ENCODE measurements around the gene ELF5. TPM values are rescaled to one million over a fixed set of nuclear protein-coding genes. Genes with fewer than 3 reads are reported as not detected.

ELF5 gene
- total RNA-seq, 1 donor from 2014 or later: 2.2 TPM

DNA sequence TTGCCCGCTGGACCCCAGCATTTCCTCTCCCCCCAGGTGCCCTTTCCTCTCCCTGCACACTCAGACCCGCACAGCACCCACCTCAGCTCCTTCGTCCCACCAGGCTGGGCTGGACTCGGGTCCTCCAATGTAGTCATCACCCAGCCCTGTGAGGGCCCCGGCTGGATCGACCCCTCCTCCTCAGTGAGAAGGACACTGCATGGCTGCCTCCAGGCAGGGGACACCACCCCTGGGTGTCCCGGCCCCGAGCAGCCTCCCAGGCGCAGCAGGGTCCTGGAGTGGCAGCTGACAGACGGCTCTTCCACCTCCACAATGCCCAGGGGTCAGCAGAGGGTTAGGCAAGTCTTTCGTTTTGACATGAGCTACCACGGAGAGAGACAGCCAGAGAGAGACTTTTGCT lies 11.1 kb upstream of the ELF5 start:
- Mint-ChIP-seq H3K4me3 (no peak overlapping the region), H3K27me3 (ENCODE audit: low read depth) (no peaks in the 10 kb centered on the region), H3K4me1 (peaks cover 43% of the 10 kb centered on the region), H3K9me3 (no peaks in the 10 kb centered on the region), H3K27ac (peak overlapping the region; percentile 86), H3K36me3 (no peaks in the 10 kb centered on the region)
- DNase-seq (ENCODE audit: low spot score in 2 of 2, unreplicated experiment in 2 of 2): no peak
- TF ChIP-seq, protein P1, sequence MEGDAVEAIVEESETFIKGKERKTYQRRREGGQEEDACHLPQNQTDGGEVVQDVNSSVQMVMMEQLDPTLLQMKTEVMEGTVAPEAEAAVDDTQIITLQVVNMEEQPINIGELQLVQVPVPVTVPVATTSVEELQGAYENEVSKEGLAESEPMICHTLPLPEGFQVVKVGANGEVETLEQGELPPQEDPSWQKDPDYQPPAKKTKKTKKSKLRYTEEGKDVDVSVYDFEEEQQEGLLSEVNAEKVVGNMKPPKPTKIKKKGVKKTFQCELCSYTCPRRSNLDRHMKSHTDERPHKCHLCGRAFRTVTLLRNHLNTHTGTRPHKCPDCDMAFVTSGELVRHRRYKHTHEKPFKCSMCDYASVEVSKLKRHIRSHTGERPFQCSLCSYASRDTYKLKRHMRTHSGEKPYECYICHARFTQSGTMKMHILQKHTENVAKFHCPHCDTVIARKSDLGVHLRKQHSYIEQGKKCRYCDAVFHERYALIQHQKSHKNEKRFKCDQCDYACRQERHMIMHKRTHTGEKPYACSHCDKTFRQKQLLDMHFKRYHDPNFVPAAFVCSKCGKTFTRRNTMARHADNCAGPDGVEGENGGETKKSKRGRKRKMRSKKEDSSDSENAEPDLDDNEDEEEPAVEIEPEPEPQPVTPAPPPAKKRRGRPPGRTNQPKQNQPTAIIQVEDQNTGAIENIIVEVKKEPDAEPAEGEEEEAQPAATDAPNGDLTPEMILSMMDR (IDR thresholded peaks at IDR 0.05; ENCODE audit: unreplicated experiment): no peak

DNA sequence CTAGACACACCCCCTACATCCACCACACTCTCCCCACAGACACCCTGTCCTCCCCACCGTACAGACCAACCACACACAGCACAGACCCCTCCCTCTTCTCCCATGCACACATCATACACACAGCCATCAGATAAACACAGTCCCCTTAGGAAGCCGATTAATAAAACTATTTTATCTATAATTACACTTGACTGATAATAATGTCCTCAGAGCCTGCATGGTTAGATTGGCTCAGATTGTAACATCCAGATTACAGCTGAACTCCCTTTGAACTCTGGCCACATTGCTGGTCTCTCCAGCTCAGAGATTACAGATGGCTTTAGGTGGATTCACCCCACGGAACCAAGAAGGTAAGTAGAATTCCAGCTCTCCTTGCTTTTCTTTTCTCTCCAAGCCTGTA lies 9.5 kb upstream of the ELF5 start:
- Mint-ChIP-seq H3K27ac (peak overlapping the region; percentile 75), H3K27me3 (ENCODE audit: low read depth) (no peaks in the 10 kb centered on the region), H3K4me1 (peaks cover 35% of the 10 kb centered on the region), H3K9me3 (no peaks in the 10 kb centered on the region), H3K36me3 (no peaks in the 10 kb centered on the region), H3K4me3 (peak overlapping the region; percentile 9)
- no peak for DNase-seq (ENCODE audit: low spot score in 2 of 2, unreplicated experiment in 2 of 2)
- TF ChIP-seq, protein P1 (IDR thresholded peaks at IDR 0.05; ENCODE audit: unreplicated experiment): no peak

DNA sequence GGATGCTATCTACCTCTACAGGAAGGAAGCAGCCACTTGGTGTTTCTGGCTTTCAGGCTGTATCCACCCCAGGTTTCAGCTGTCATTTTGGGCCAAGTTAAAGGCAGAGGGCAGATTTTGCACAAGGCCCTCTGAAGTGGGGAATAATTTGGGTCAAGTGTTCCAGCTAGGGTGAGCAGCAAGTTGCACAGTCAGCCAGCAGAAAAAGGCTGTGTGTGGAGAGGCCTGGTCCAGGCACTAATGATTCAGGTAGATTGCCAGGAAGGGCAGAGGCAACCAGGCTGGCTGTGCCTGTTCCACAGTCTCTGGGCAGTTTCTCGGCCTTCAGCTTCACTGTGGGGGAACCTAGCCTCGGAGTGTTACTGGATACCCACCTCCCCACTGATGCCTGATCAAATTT lies 8.6 kb upstream of the ELF5 start:
- DNase-seq (ENCODE audit: low spot score in 2 of 2, unreplicated experiment in 2 of 2): no peak
- Mint-ChIP-seq H3K4me3 (no peak overlapping the region), H3K36me3 (no peaks in the 10 kb centered on the region), H3K9me3 (no peaks in the 10 kb centered on the region), H3K27me3 (ENCODE audit: low read depth) (peaks cover 3% of the 10 kb centered on the region), H3K4me1 (peaks cover 35% of the 10 kb centered on the region), H3K27ac (peak overlapping the region; percentile 75)
- TF ChIP-seq, protein P1 (IDR thresholded peaks at IDR 0.05; ENCODE audit: unreplicated experiment): no peak

DNA sequence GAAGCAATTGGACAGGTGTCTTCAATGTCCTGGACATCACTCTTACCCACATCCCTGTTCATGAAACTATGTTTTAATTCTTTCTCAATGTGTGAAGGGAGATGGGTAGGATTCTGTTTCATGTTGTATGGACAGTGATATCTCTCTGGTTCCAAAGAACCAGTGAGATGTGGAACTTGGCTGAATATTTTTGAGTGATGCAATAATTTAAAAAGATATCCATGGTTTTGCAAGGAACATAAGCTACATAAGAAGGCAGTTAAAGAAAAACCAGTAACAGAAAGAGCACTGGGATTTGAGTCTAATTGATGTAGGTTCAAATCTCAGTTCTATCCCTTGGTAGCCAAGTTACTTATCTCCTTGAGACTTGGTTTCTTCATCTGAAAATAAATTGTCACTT lies 7.7 kb upstream of the ELF5 start:
- H3K9me3 Mint-ChIP-seq: no peaks in the 10 kb centered on the region
- H3K36me3 Mint-ChIP-seq: no peaks in the 10 kb centered on the region
- H3K4me1 Mint-ChIP-seq: peaks cover 35% of the 10 kb centered on the region
- DNase-seq (ENCODE audit: low spot score in 2 of 2, unreplicated experiment in 2 of 2): no peak
- TF ChIP-seq, protein P1 (IDR thresholded peaks at IDR 0.05; ENCODE audit: unreplicated experiment): no peak
- H3K27ac Mint-ChIP-seq: no peak overlapping the region
- H3K27me3 Mint-ChIP-seq (ENCODE audit: low read depth): peaks cover 3% of the 10 kb centered on the region
- no peak overlapping the region for H3K4me3 Mint-ChIP-seq

DNA sequence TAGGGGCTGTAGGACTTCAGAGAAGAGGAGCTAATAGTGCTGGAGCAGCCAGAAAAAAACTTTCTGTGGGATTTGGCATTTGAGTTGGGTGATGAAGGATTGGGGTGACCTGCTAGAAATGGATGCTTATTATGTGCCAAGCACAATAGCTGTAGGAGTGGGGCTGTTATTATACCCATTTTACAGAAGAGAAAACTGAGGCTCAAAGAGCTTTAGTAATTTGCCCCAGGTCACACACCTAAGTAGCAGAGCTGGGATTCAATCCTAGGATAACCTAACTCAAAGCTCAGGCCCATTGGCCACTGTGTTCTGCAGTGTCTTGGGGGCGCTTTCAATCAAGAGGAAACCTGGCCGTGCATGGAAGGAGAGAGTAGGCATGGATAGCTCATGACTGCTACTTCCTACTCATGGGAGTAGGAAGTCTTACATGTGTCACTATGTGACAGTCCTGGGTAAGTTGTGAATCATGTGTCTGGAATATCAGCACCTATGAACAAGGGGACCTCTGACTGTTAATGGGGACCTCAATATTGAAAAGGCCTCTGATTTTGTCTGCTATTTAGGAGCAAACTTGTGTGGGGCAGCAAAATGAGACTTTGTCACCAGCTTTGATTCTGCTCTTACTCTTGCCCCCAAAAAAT lies 6.1 kb upstream of the ELF5 start:
- no peaks in the 10 kb centered on the region for H3K9me3 Mint-ChIP-seq

More for the DNA sequence above, 6.1 kb upstream of the ELF5 start:
- DNase-seq (ENCODE audit: low spot score in 2 of 2, unreplicated experiment in 2 of 2): no peak
- peaks cover 3% of the 10 kb centered on the region for H3K27me3 Mint-ChIP-seq (ENCODE audit: low read depth)
- no peaks in the 10 kb centered on the region for H3K36me3 Mint-ChIP-seq
- peaks cover 34% of the 10 kb centered on the region for H3K4me1 Mint-ChIP-seq
- no peak overlapping the region for H3K4me3 Mint-ChIP-seq
- no peak overlapping the region for H3K27ac Mint-ChIP-seq
- TF ChIP-seq, protein P1 (IDR thresholded peaks at IDR 0.05; ENCODE audit: unreplicated experiment): no peak

Data from mesothelial cell of epicardium (in vitro differentiated cells).